Adrenal gland (tissue), 5 donors: ENCODE measurements around the gene STARD5.

ENCODE experiments used
- CTCF ChIP-seq, 6 experiments: fragments of 450-650 bp in 4 of 6; fragments of 200-600 bp in 2 of 6; sonication (generic) in 1 of 6; IDR thresholded peaks; 1 replicate in 5 of 6; 2 replicates in 1 of 6; pipeline versions ENCODE4 v1.5.1 to v1.8.0; 2016 to 2021; ENCODE audit warnings: antibody characterized with exemption in 6 of 6, mild to moderate bottlenecking in 2 of 6, moderate library complexity in 1 of 6
- POLR2A ChIP-seq, 2 donors: fragments of 450-650 bp; IDR thresholded peaks; one replicate each; pipeline ENCODE4 v1.6.1; 2017; ENCODE audit warnings: antibody characterized with exemption in 2 of 2, mild to moderate bottlenecking in 2 of 2, moderate library complexity in 1 of 2
- donor health status: DM: no; HTN: no; CAD: no.

GRCh38 chr15:81310480-81310879 is 13.5 kb downstream of the STARD5 start:
- no peak for TF ChIP-seq CTCF (IDR thresholded peaks at IDR 0.05)
- TF ChIP-seq POLR2A (IDR thresholded peaks at IDR 0.05), result no peak
